A549 (cell line): ENCODE measurements around the gene SLTM. TPM values are rescaled to one million over a fixed set of nuclear protein-coding genes. Genes with fewer than 3 reads are reported as not detected.

Experiments
- ATAC-seq, 2 experiments: fragments of 200-7000 bp in 1 of 2; fragments of >200 bp in 1 of 2; cut with Nextera tagmentation in 1 of 2; cut with Tn5 transposase in 1 of 2; 3 replicates each; pipeline versions ENCODE4 v1.8.0 to v1.9.1; 2018 to 2020; ENCODE audit warnings: mild to moderate bottlenecking in 1 of 2, moderate library complexity in 1 of 2
- CTCF ChIA-PET: fragments of 300-600 bp; sonication (Branson Sonifier 250); formaldehyde crosslinking; extraction: SDS; loops from one replicate; lab custom pipeline; 2021; ENCODE audit warnings: antibody characterized with exemption, inconsistent platforms; lab: Yijun Ruan, JAX
- POLR2A ChIA-PET: fragments of 350-600 bp; formaldehyde crosslinking; extraction: SDS; loops from one replicate; lab custom pipeline; 2021; ENCODE audit warnings: antibody characterized with exemption, inconsistent platforms; lab: Yijun Ruan, JAX
- DNase-seq, 2 experiments: peaks; one replicate each; pipeline versions ENCODE4 v3.0.0 to v3.0.0-alpha.2; 2011 to 2016; ENCODE audit warnings: low read depth in 1 of 2, low spot score in 1 of 2
- FAIRE-seq: peaks from 2 replicates; lab custom pipeline; 2011; peaks lifted over from hg19 to GRCh38; lab: Jason Lieb, UNC
- H3K27ac ChIP-seq, 2 experiments: fragments of >200 bp; sonication (Bioruptor Twin); formaldehyde crosslinking; 3 replicates each; pipeline ENCODE4 v1.5.1; 2016 to 2017
- H3K4me1 ChIP-seq: fragments of >200 bp; sonication (Bioruptor Twin); formaldehyde crosslinking; 3 replicates; pipeline ENCODE4 v1.6.1; 2016
- H3K4me2 ChIP-seq: fragments of >200 bp; sonication (Bioruptor Twin); formaldehyde crosslinking; 3 replicates; pipeline ENCODE4 v1.6.1; 2016
- H3K4me3 ChIP-seq: fragments of >200 bp; sonication (Bioruptor Twin); formaldehyde crosslinking; 3 replicates; pipeline ENCODE4 v1.5.1; 2016
- H3K9me3 ChIP-seq: fragments of >200 bp; sonication (Bioruptor Twin); formaldehyde crosslinking; 3 replicates; pipeline ENCODE4 v1.6.1; 2016
- BCL3 ChIP-seq: fragments of >200 bp; sonication (Bioruptor Twin); formaldehyde crosslinking; IDR thresholded peaks from 3 replicates; pipeline ENCODE4 v1.6.1; 2016
- BHLHE40 ChIP-seq: IDR thresholded peaks from 2 replicates; pipeline ENCODE4 v1.6.1; 2012; ENCODE audit warnings: low read depth, low read length, inconsistent platforms
- CTCF ChIP-seq: fragments of >200 bp; sonication (Bioruptor Twin); formaldehyde crosslinking; IDR thresholded peaks from 3 replicates; pipeline ENCODE4 v1.5.1; 2016
- ESRRA ChIP-seq: fragments of 150-350 bp; IDR thresholded peaks from 2 replicates; pipeline ENCODE4 v1.6.1; 2014; ENCODE audit warnings: mild to moderate bottlenecking, low read length, borderline replicate concordance
- FOSL2 ChIP-seq, 2 experiments: fragments of 450-650 bp in 1 of 2; fragments of >200 bp in 1 of 2; sonication (Bioruptor Twin) in 1 of 2; formaldehyde crosslinking; IDR thresholded peaks; 2 replicates each; pipeline versions ENCODE4 v1.5.0 to v1.6.1; 2016 to 2020; ENCODE audit warnings: mild to moderate bottlenecking in 1 of 2, moderate library complexity in 1 of 2
- GATA3 ChIP-seq: IDR thresholded peaks from 2 replicates; pipeline ENCODE4 v1.6.1; 2012; ENCODE audit warnings: borderline replicate concordance
- HEYL ChIP-seq: fragments of 250-450 bp; sonication (Bioruptor Pico); IDR thresholded peaks from 2 replicates; pipeline ENCODE4 v1.8.0; 2021; ENCODE audit warnings: mild to moderate bottlenecking, moderate library complexity
- HOXA7 ChIP-seq: fragments of 250-450 bp; sonication (Bioruptor Pico); IDR thresholded peaks from 2 replicates; pipeline ENCODE4 v1.5.0; 2020; ENCODE audit warnings: mild to moderate bottlenecking, moderate library complexity
- HOXB5 ChIP-seq: fragments of 250-450 bp; sonication (Bioruptor Pico); IDR thresholded peaks from 2 replicates; pipeline ENCODE4 v1.5.0; 2020; ENCODE audit warnings: mild to moderate bottlenecking, moderate library complexity
- JUN ChIP-seq, 2 experiments: fragments of >200 bp; sonication (Bioruptor Twin); formaldehyde crosslinking; IDR thresholded peaks; 2 replicates in 1 of 2; 3 replicates in 1 of 2; pipeline ENCODE4 v1.6.1; 2016 to 2017
- MAX ChIP-seq: IDR thresholded peaks from 2 replicates; pipeline ENCODE4 v1.6.1; 2012
- MAZ ChIP-seq: fragments of 150-350 bp; IDR thresholded peaks from 2 replicates; pipeline ENCODE4 v1.6.1; 2014; ENCODE audit warnings: antibody characterized with exemption, low read depth, low read length, borderline replicate concordance
- NPAS2 ChIP-seq: fragments of 250-450 bp; sonication (Bioruptor Pico); IDR thresholded peaks from 2 replicates; pipeline ENCODE4 v1.8.0; 2022; ENCODE audit warnings: mild to moderate bottlenecking, moderate library complexity, borderline replicate concordance
- PBX3 ChIP-seq: IDR thresholded peaks from 2 replicates; pipeline ENCODE4 v1.6.1; 2012
- POLR2A ChIP-seq: IDR thresholded peaks from 2 replicates; pipeline ENCODE4 v1.6.1; 2012; ENCODE audit warnings: mild to moderate bottlenecking, low read length
- POLR2AphosphoS2 ChIP-seq: conservative IDR thresholded peaks from 2 replicates; pipeline ENCODE4 v1.6.1; 2012; ENCODE audit warnings: low read length, improper control_type of control experiment, inconsistent platforms
- SMC3 ChIP-seq: fragments of >200 bp; sonication (Bioruptor Twin); formaldehyde crosslinking; IDR thresholded peaks from 3 replicates; pipeline ENCODE4 v1.6.1; 2018; ENCODE audit warnings: inconsistent platforms
- TP53 ChIP-seq: fragments of 250-450 bp; sonication (Bioruptor Pico); IDR thresholded peaks from 2 replicates; pipeline ENCODE4 v1.5.0; 2021; ENCODE audit warnings: mild to moderate bottlenecking, moderate library complexity
- USF2 ChIP-seq: fragments of 450-650 bp; IDR thresholded peaks from 2 replicates; pipeline ENCODE4 v1.6.1; 2014; ENCODE audit warnings: antibody characterized with exemption
- ZFP36 ChIP-seq: fragments of 450-650 bp; IDR thresholded peaks from 2 replicates; pipeline ENCODE4 v1.6.1; 2014; ENCODE audit warnings: borderline replicate concordance; ENCODE audit not compliant: partially characterized antibody
- ZSCAN20 ChIP-seq: fragments of 250-450 bp; sonication (Bioruptor Pico); IDR thresholded peaks from 2 replicates; pipeline ENCODE4 v1.8.0; 2022; ENCODE audit warnings: mild to moderate bottlenecking, moderate library complexity
- WGBS: methylation state at CpG from one replicate; pipeline ENCODE4 v1.1.6; 2017; ENCODE audit errors: missing lambda C conversion rate; 5-methylcytosine and 5-hydroxymethylcytosine counted together
- polyA plus RNA-seq, 4 experiments: library from polyadenylated mRNA; depleted of rRNA in 3 of 4; stranded (reverse); fragments of >200 nt; fragmentation: RNase III in 1 of 4; extraction: RNeasy Plus Mini Kit Qiagen cat#74134 plus additional on column Dnase treatment in 1 of 4; gene quantifications; 2 replicates in 3 of 4; 3 replicates in 1 of 4; pipeline ENCODE4 v1.2.3, GENCODE V29; 2011 to 2017

The SLTM gene
- polyA plus RNA-seq, 2 of the 4 experiments (the other 2 are of a cell fraction) = 93.5 to 133 TPM

- peak overlapping the region; percentile 80 for H3K4me2 ChIP-seq
- CTCF ChIA-PET = interaction anchor here (0.9 to 1.3 kb wide), 3 partner anchors 15 to 665 kb away, joined by 3 to 4 read pairs (median 3); no protein-coding TSS in a partner anchor
- no peak for DNase-seq
- peaks cover 22% of the 10 kb centered on the region for H3K4me1 ChIP-seq
- no peak for TF ChIP-seq ZSCAN20 (CRISPR knock-in tag)
- no peak for TF ChIP-seq NPAS2 (CRISPR knock-in tag)
- 0 out of 2 replicates have a peak, but pooled peaks have one; percentile 61 for TF ChIP-seq HOXA7
- no peak for TF ChIP-seq BCL3
- TF ChIP-seq POLR2AphosphoS2 = no peak
- no peak for TF ChIP-seq PBX3
- TF ChIP-seq HOXB5 = no peak
- TF ChIP-seq FOSL2 (IDR thresholded peaks at IDR 0.05) = no peak
- peak; percentile 58; the same call in 1 of the 2 replicates for TF ChIP-seq FOSL2 (CRISPR knock-in tag; IDR thresholded peaks at IDR 0.05)
- TF ChIP-seq BHLHE40 = no peak
- TF ChIP-seq TP53 = no peak
- TF ChIP-seq ESRRA = no peak
- no peak for TF ChIP-seq POLR2A
- TF ChIP-seq, all 56 proteins: peak for 2
- H3K27ac ChIP-seq = peak overlapping the region; percentile 96 to 99
- peak overlapping the region; percentile 92 for H3K4me3 ChIP-seq
- ATAC-seq = no peak
- POLR2A ChIA-PET = interaction anchor here (0.9 kb wide), 1 partner anchor 95 kb away, joined by 3 read pairs; no protein-coding TSS in a partner anchor
- H3K9me3 ChIP-seq = no peaks in the 10 kb centered on the region
- 53% methylated on average over 4 of the region's 4 CpGs for WGBS
- FAIRE-seq = no peak
Observed at GRCh38 chr15:58934521-58934920, 1.0 kb upstream of the SLTM start.

GRCh38 chr15:58934114-58934447, 602 bp upstream of the SLTM start:
- Histone ChIP-seq H3K4me1 (peaks cover 22% of the 10 kb centered on the region), H3K4me2 (peak overlapping the region; percentile 80), H3K9me3 (no peaks in the 10 kb centered on the region), H3K27ac (peak overlapping the region; percentile 96 to 99), H3K4me3 (peak overlapping the region; percentile 92)
- no peak for FAIRE-seq
- CTCF ChIA-PET = interaction anchor here (0.9 to 1.3 kb wide), 3 partner anchors 15 to 664 kb away, joined by 3 to 4 read pairs (median 3); no protein-coding TSS in a partner anchor
- 11% methylated on average over 4 of the region's 4 CpGs for WGBS
- peak; percentile 61 to 65; a peak in 5 of 6 replicates for ATAC-seq
- POLR2A ChIA-PET = interaction anchor here (0.9 to 1.4 kb wide), 2 partner anchors 19 to 95 kb away, joined by 3 to 4 read pairs; no protein-coding TSS in a partner anchor
- TF ChIP-seq ZFP36 = no peak
- 0 out of 2 replicates have a peak, but pooled peaks have one; percentile 4 for TF ChIP-seq GATA3
- DNase-seq = no peak

GRCh38 chr15:58932710-58933280, 684 bp downstream of the SLTM start:
- ATAC-seq (peak in 1 of 2 experiments; percentile 65; a peak in 4 of 6 replicates), DNase-seq (no peak), FAIRE-seq (no peak)
- Histone ChIP-seq H3K9me3 (no peaks in the 10 kb centered on the region), H3K27ac (peak overlapping the region; percentile 96 to 99), H3K4me2 (peak overlapping the region; percentile 85), H3K4me3 (peak overlapping the region; percentile 92), H3K4me1 (peaks cover 22% of the 10 kb centered on the region)
- ChIA-PET CTCF (interaction anchor here (0.6 to 0.8 kb wide), 2 partner anchors 596 to 600 kb away, joined by 3 read pairs; no protein-coding TSS in a partner anchor), POLR2A (interaction anchor here (0.5 to 1.4 kb wide), 3 partner anchors 20 to 1465 kb away, joined by 3 to 9 read pairs (median 4); partner anchors contain the start of genes ANXA2 and MINDY2)
- TF ChIP-seq JUN (IDR thresholded peaks at IDR 0.05) (no peak), MAZ (no peak), CTCF (0 out of 3 replicates have a peak, but pooled peaks have one; percentile 7), HEYL (CRISPR knock-in tag) (no peak), MAX (no peak), SMC3 (0 out of 3 replicates have a peak, but pooled peaks have one; percentile 9), USF2 (no peak)
- 1% methylated on average over 37 of the region's 37 CpGs for WGBS
